SH-SY5Y (cell line): ENCODE data around the gene PLA2G6.

Source experiments
- GATA2 ChIP-seq: IDR thresholded peaks from 2 replicates; pipeline ENCODE4 v1.6.1; 2011; ENCODE audit warnings: mild to moderate bottlenecking, low read depth, low read length
- GATA3 ChIP-seq: IDR thresholded peaks from 2 replicates; pipeline ENCODE4 v1.6.1; 2011; ENCODE audit warnings: low read depth, mild to moderate bottlenecking, low read length, moderate library complexity

DNA sequence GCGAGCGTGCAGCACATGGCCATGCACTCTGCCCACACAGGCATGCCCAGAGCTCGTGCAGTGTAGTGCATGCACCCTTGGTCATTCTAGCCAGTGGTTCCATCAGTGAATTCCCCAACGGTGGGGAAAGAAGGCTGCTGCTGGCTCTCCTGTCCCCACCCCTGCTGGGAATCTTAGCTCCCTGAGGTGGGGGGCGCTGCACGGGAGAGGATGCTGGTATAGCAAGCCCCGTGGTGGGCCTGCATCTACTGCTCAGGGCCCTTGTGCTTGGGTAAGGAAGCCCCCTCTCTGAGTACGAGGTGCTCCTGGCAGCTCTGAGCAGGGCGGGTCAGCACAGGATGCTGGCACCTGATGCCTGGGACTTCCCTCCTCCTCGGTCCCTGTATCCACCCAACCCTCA is 52.6 kb downstream of the PLA2G6 start:
- TF ChIP-seq GATA3: no peak
- no peak for TF ChIP-seq GATA2
